H1 (cell line): ENCODE measurements around the gene NPPA.

Source experiments
- BCL11A ChIP-seq, 2 experiments: IDR thresholded peaks; one replicate each; pipeline ENCODE4 v1.6.1; 2011; ENCODE audit warnings: low read depth in 2 of 2, low read length in 2 of 2, mild to moderate bottlenecking in 2 of 2
- CTCF ChIP-seq, 3 experiments: IDR thresholded peaks; 1 replicate in 2 of 3; 2 replicates in 1 of 3; pipeline versions ENCODE4 v1.5.1 to v1.6.1; 2011; ENCODE audit warnings: low read length in 3 of 3, mild to moderate bottlenecking in 3 of 3, inconsistent platforms in 2 of 3, low read depth in 1 of 3, moderate library complexity in 1 of 3; ENCODE audit not compliant: insufficient read depth in 1 of 3; ENCODE audit errors: control extremely low read depth in 1 of 3
- EP300 ChIP-seq, 2 experiments: IDR thresholded peaks; 1 replicate in 1 of 2; 2 replicates in 1 of 2; pipeline ENCODE4 v1.6.1; 2011 to 2012; ENCODE audit warnings: low read depth in 2 of 2, low read length in 2 of 2, mild to moderate bottlenecking in 2 of 2, borderline replicate concordance in 1 of 2, inconsistent platforms in 1 of 2, moderate library complexity in 1 of 2
- EZH2 ChIP-seq: fragments of 200-600 bp; sonication (generic); IDR thresholded peaks from 2 replicates; pipeline ENCODE4 v1.7.1; 2012; ENCODE audit warnings: low read depth, mild to moderate bottlenecking, moderate library complexity, low read length, inconsistent platforms; ENCODE audit not compliant: severe bottlenecking
- PHF8 ChIP-seq: fragments of 200-600 bp; sonication (generic); conservative IDR thresholded peaks from 2 replicates; pipeline ENCODE4 v1.7.1; 2012; ENCODE audit warnings: low read depth, mild to moderate bottlenecking, inconsistent platforms, low read length, moderate library complexity
- POLR2A ChIP-seq, 2 experiments: IDR thresholded peaks; 1 replicate in 1 of 2; 2 replicates in 1 of 2; pipeline ENCODE4 v1.6.1; 2011; ENCODE audit warnings: low read depth in 2 of 2, low read length in 2 of 2, mild to moderate bottlenecking in 2 of 2; ENCODE audit errors: control extremely low read depth in 1 of 2
- YY1 ChIP-seq: IDR thresholded peaks from 2 replicates; pipeline ENCODE4 v1.6.1; 2011; ENCODE audit warnings: low read depth, mild to moderate bottlenecking, low read length

- TF ChIP-seq CTCF (IDR thresholded peaks at IDR 0.05; ENCODE audit: control extremely low read depth in 1 of 3, insufficient read depth in 1 of 3, low read depth in 1 of 3, low read length in 3 of 3) (no peak), POLR2A (IDR thresholded peaks at IDR 0.05; ENCODE audit: control extremely low read depth in 1 of 2, low read depth in 2 of 2, low read length in 2 of 2) (no peak), YY1 (no peak), PHF8 (no peak), BCL11A (IDR thresholded peaks at IDR 0.05; ENCODE audit: low read depth in 2 of 2, low read length in 2 of 2) (no peak), EZH2 (no peak), EP300 (IDR thresholded peaks at IDR 0.05; ENCODE audit: borderline replicate concordance in 1 of 2, low read depth in 2 of 2, low read length in 2 of 2) (no peak)
Observed at GRCh38 chr1:11804666-11805421, 42.7 kb downstream of the NPPA start.
